Astrocyte (in vitro differentiated cells and primary cell): ENCODE data around the gene SLCO2A1.

Source experiments
- CTCF ChIP-seq: IDR thresholded peaks from 2 replicates; pipeline ENCODE4 v1.5.1; 2011; ENCODE audit warnings: low read depth, mild to moderate bottlenecking, inconsistent platforms, low read length, moderate library complexity; ENCODE audit not compliant: insufficient read depth
- EZH2 ChIP-seq: IDR thresholded peaks from 2 replicates; pipeline ENCODE4 v1.6.1; 2012; ENCODE audit warnings: mild to moderate bottlenecking, low read length, inconsistent platforms; ENCODE audit not compliant: insufficient read depth

GRCh38 chr3:134036291-134036690, 6.6 kb upstream of the SLCO2A1 start:
- no peak for TF ChIP-seq CTCF
- no peak for TF ChIP-seq EZH2
